Pons (tissue), 1 donor: ENCODE results near the gene TLL1.

Experiments
- DNase-seq: peaks from one replicate; pipeline ENCODE4 v3.0.0-alpha.2; 2016; ENCODE audit warnings: low spot score

TLL1 gene

GRCh38 chr4:166064721-166065120 is 191.7 kb downstream of the TLL1 start:
- DNase-seq: no peak

DNA sequence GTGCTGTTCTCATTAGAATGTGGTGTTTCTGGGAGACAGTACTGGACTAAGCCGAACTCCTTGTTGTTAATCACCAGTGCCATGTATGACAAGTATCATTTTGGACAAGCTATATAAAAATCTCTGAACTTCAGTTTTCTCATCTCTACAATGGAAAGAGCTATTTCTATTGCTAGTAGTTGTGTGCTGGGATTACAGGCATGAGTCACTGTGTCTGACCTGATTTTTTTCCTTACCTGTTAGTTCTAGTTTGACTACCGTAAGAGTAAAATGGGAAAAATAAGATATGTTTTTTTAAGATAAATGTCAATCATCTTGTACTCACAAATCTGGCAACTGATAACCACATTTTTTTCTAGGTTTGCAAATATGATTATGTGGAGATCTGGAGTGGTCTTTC is 192.3 kb downstream of the TLL1 start:
- no peak for DNase-seq

- no peak for DNase-seq
Measured at GRCh38 chr4:166066936-166067335, 193.9 kb downstream of the TLL1 start.

GRCh38 chr4:166067915-166068314 is 194.9 kb downstream of the TLL1 start:
- no peak for DNase-seq

GRCh38 chr4:166073783-166074182 is 200.7 kb downstream of the TLL1 start:
- no peak for DNase-seq

GRCh38 chr4:166075599-166075998 is 202.6 kb downstream of the TLL1 start:
- DNase-seq: no peak

- no peak for DNase-seq
Measured at GRCh38 chr4:166077782-166078181, 204.7 kb downstream of the TLL1 start.

DNA sequence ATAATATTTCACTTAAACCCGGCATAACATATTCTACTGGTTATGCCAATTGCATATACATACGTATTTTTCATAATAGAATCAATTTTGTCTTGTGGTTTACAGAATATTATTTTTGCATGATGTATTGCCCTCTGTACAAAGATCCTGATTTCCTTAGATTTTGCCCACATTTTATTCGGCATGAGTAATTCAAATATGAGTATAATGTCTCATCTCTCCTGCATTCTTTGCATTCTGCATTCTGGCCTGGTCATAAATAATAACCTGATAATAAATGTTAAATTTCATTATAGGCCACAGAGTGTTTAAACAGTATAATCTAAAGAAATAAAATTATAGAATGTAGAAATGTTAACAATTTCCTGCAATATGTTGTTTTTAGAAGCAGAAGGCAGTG is 205.3 kb downstream of the TLL1 start:
- no peak for DNase-seq

GRCh38 chr4:166078955-166079354 is 205.9 kb downstream of the TLL1 start:
- DNase-seq: no peak

GRCh38 chr4:166087569-166087968 is 214.5 kb downstream of the TLL1 start:
- DNase-seq: no peak

GRCh38 chr4:166088576-166088975 is 215.5 kb downstream of the TLL1 start:
- no peak for DNase-seq

DNA sequence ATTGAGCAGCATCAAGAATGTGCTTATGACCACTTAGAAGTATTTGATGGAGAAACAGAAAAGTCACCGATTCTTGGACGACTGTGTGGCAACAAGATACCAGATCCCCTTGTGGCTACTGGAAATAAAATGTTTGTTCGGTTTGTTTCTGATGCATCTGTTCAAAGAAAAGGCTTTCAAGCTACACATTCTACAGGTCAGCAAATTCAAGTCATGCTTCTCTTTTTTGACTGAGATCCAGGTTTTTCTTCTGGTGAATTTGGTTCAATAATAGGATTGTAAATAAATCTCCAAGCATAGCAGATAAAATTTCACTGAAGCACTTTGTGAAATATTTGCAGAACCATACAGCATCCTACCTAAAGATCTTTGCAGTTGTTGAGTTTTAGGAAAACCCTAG is 218.1 kb downstream of the TLL1 start:
- no peak for DNase-seq

GRCh38 chr4:166091912-166092510 is 219.0 kb downstream of the TLL1 start:
- peak; percentile 69 for DNase-seq

GRCh38 chr4:166092797-166093290 is 219.8 kb downstream of the TLL1 start:
- DNase-seq: no peak

DNA sequence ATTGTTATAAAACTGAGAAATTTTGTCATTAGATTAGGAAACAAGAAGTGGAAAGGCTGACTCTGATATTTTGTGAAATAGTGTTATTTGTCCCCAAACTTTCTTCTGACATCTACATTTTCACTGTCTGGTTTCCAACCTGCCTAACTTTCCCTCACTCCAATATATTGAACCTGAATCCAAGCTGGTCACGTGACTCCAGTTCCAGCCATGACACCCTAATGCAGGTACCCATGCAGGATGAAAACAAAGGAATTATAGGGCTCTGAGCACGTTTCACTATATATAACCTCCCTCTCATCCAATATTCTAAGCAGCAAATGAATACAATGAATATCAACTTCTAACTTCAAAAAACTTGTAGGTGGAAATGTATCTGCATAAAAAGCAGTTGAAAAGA is 231.6 kb downstream of the TLL1 start:
- no peak for DNase-seq

DNA sequence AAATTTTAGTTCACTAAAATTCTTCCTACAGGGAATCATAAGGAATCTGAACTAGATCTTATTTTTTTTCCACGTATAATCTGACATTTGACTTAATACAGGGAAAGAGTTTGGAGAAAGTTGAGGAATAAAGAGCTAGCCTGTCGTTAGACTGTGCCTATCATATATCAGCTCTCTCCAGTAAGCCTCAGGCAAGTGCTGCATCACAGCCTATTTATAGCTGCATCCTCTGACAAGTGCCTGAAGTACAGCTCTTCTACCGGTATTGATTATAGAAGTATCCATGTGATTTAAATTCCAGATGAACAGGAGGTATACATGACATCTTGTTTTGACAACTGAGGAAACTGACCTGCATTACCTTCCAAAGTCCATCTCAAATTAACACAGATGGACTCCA is 248.9 kb downstream of the TLL1 start:
- no peak for DNase-seq

GRCh38 chr4:166123546-166123945 is 250.5 kb downstream of the TLL1 start:
- DNase-seq: no peak

DNA sequence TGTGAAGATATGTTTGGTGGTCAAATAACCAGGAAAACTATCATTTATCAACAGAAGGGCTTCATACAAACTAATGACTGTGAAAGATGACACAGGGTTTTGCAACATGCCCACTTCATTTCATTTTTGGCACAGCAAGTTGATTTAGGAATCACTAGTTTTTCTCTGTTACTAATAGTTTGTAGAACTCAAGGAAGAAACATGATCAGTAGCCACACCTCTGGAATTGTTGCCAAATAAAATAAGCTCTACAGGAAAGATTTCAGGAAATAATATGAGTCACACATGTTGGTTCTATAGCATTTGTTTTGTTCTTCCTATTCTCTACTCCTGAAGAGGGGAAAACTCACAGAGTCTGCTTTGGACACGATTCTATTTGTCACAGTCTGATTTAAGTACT is 255.4 kb downstream of the TLL1 start:
- DNase-seq: no peak

DNA sequence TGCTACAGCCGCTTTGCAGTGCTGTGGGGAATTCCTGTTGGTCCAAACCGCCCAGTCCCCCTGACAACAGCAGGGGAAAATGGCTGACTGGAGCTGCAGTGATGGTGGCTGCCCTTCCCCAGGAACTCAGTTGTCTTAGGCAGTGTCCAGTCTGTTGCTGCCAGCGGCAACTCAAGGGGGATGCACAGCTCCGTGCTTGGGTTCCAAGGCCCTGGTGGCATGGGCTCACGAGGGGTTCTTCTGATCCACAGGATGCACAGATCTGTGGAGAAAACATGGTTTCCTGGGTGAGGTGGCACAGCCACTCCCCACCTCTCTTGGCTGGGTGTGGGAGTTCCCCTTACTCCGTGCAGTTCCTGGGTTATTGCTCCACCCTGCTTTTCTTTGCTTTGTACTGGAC is 261.2 kb downstream of the TLL1 start:
- DNase-seq: no peak

DNA sequence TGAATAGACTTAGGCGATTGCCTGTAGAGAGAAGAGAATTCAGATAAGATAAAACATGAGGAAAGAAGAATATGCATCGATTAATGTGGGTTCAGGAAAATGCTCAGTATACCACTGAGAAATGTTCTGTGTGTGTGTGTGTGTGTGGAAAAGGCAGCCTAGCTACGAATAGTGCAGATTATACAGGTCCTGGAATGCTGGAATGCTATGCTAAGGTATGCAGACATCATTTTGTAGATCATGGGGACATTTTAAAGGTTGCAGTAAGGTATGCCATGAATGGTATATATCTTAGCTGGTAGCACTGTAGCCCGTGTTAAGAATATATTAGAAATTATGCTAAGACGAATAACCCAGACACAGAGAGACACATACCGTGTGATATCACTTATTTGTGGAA is 267.9 kb downstream of the TLL1 start:
- DNase-seq: no peak

DNA sequence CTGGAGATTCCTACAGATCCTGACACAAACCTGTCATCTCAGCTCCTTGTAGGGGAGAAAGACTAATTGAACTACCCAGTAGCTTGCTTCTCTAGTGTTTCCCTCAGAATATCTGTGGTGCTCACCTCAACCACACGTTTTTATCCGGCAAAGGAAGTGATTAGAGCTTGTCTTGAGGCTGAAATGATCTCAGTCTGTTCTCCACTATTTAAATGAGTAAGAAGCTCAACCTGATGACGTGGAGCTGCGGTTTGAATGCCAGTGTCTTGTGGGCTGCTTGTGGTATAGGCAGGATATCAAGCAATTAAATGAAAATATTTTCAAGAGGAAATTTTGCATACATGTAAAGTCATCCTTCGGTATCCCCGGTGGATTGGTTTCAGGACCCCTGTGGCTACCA is 270.2 kb downstream of the TLL1 start:
- DNase-seq: no peak

GRCh38 chr4:166144607-166145006 is 271.6 kb downstream of the TLL1 start:
- no peak for DNase-seq

DNA sequence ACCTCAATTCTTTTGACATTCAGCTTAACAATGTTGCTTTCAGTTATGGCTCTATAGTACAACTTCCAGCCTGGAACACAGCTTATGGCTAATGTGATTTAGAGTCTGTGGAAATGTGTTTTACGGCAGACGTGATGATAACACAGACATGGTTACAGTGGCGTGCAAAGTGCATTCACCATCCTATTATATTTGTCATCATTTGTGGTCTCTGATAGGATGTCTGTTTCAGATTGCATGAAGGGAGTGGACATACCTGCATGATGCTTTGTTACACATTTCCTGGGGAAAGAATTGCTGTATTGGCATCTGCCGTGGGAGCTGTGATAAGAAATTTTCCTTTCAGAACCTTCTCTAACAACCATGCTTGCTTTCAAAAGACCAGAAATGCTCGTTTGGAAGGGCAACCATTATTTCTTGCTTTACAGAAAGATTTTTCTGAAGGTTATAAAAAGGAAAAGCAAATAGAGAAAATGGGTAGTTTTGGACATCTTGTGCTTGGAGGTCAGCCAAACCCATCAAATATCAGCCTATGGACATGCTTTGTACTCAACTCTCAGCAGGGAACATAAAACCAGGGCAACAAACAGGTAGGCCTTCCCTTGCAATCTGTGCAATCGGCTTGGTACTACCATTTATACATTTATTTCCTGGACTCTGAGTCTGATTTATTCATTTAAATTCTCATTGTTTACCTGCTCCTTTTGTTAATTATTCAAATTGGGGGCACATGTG is 273.9 kb downstream of the TLL1 start:
- no peak for DNase-seq
